ENCODE results near the gene CD79B.
"Not testable (repeated sequence)": the region's sequence is repeated elsewhere in the genome, so short reads cannot be mapped to it uniquely, and the experiment has no call there.

DNA sequence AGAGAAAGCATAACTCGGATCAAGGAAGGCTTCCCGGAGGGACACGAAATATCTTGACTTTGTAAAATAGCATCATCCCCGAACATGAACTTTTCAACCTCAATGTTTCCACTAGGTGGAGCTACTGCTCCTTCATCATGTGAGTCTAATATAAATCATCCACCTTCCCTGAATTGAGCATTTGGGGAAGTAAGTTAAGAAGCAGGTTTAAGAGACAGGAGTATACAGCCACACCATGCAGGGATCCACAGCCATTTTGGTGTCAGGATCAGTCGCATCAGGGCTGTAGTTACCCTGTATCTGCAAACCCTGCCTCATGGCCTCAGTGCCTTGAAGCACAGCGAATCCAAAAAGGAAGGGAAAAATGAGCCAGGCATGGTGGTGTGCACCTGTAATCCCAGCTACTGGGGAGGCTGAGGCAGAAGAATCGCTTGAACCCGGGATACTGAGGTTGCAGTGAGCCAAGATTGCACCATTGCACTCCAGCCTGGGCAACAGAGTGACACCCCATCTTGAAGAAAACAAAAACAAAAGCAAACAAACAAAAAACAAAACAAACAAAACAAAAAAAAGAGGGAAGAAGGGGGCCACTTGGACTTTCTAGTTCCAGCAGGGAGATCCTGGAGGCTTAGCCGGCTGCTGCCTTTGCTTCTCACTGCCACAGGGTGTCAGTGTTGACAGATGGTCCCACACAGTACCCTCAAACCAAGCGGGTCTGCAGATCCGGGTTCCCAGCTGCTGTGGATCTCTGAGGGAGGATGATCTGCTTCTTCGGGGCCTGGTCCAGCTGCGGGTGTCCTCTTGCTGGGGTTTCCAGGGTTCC is 42.9 kb downstream of the CD79B start:
- TF ChIP-seq, protein P1, sequence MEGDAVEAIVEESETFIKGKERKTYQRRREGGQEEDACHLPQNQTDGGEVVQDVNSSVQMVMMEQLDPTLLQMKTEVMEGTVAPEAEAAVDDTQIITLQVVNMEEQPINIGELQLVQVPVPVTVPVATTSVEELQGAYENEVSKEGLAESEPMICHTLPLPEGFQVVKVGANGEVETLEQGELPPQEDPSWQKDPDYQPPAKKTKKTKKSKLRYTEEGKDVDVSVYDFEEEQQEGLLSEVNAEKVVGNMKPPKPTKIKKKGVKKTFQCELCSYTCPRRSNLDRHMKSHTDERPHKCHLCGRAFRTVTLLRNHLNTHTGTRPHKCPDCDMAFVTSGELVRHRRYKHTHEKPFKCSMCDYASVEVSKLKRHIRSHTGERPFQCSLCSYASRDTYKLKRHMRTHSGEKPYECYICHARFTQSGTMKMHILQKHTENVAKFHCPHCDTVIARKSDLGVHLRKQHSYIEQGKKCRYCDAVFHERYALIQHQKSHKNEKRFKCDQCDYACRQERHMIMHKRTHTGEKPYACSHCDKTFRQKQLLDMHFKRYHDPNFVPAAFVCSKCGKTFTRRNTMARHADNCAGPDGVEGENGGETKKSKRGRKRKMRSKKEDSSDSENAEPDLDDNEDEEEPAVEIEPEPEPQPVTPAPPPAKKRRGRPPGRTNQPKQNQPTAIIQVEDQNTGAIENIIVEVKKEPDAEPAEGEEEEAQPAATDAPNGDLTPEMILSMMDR (IDR thresholded peaks at IDR 0.05; ENCODE audit: low read depth, low read length): peak; percentile 15
- TF ChIP-seq POLR2A (IDR thresholded peaks at IDR 0.05; ENCODE audit: extremely low read depth, insufficient read length); MYC (IDR thresholded peaks at IDR 0.05; ENCODE audit: low read depth, low read length): not testable (repeated sequence)

Measured in NB4 (cell line).